K562 (cell line): ENCODE measurements around the gene HCN3. TPM values are rescaled to one million over a fixed set of nuclear protein-coding genes. Genes with fewer than 3 reads are reported as not detected.
A peak's percentile ranks its signal among the peaks of the same experiment; 100 is the strongest.

Experiments used
- ATAC-seq: fragments of 200-7000 bp; cut with Tn5 transposase; 3 replicates; pipeline ENCODE4 v1.9.1; 2020; ENCODE audit warnings: moderate library complexity
- BruUV-seq: library from RNA; stranded (reverse); fragments of 400-500 nt; replicated peaks from 2 replicates; lab custom pipeline; 2021; lab: Mats Ljungman, UMichigan
- CTCF ChIA-PET: fragments of 300-600 bp; formaldehyde crosslinking; extraction: SDS; loops from one replicate; lab custom pipeline; 2021; ENCODE audit warnings: low intra/inter-chr PET ratio; lab: Yijun Ruan, JAX
- POLR2A ChIA-PET: fragments of 300-600, 350-650 bp; sonication (Branson Sonifier 250); formaldehyde crosslinking; extraction: SDS; loops from one replicate; lab custom pipeline; 2021; ENCODE audit warnings: antibody characterized with exemption, inconsistent platforms; lab: Yijun Ruan, JAX
- DNase-seq, 4 experiments: peaks; one replicate each; pipeline versions ENCODE4 v3.0.0 to v3.0.0-alpha.2; 2011 to 2018; ENCODE audit warnings: low spot score in 3 of 4, mixed read lengths in 3 of 4; ENCODE audit errors: extremely low read depth in 1 of 4
- FAIRE-seq: peaks from 2 replicates; lab custom pipeline; 2011; peaks lifted over from hg19 to GRCh38; lab: Jason Lieb, UNC
- H2AFZ ChIP-seq: 2 replicates; pipeline ENCODE4 v1.6.0; 2011; ENCODE audit warnings: low read depth, low read length, control low read depth, inconsistent platforms
- H3K27ac ChIP-seq: fragments of 200-600 bp; 3 replicates; pipeline ENCODE4 v1.8.0; 2011; ENCODE audit warnings: low read depth, mild to moderate bottlenecking, control low read depth, inconsistent platforms, low read length, moderate library complexity, mixed read lengths; ENCODE audit errors: extremely low read depth
- H3K27me3 ChIP-seq, 2 experiments: fragments of 300-600 bp in 1 of 2; 2 replicates in 1 of 2; 3 replicates in 1 of 2; pipeline versions ENCODE4 v1.6.0 to v1.8.0; 2011; ENCODE audit warnings: inconsistent platforms in 2 of 2, low read length in 2 of 2, mild to moderate bottlenecking in 1 of 2, mixed read lengths in 1 of 2, moderate library complexity in 1 of 2; ENCODE audit not compliant: control insufficient read depth in 2 of 2, insufficient read depth in 2 of 2
- H3K36me3 ChIP-seq: fragments of 300-600 bp; 3 replicates; pipeline ENCODE4 v1.8.0; 2011; ENCODE audit warnings: mild to moderate bottlenecking, low read length, inconsistent platforms; ENCODE audit not compliant: control insufficient read depth, insufficient read depth
- H3K4me1 ChIP-seq, 2 experiments: fragments of 200-600 bp in 1 of 2; replicated peaks in 1 of 2; 2 replicates in 1 of 2; 3 replicates in 1 of 2; pipeline versions ENCODE4 v1.5.1 to v1.8.0; 2011; ENCODE audit warnings: inconsistent platforms in 2 of 2, low read length in 2 of 2, mild to moderate bottlenecking in 1 of 2, mixed read lengths in 1 of 2, moderate library complexity in 1 of 2; ENCODE audit not compliant: control insufficient read depth in 2 of 2, insufficient read depth in 2 of 2
- H3K4me2 ChIP-seq: 2 replicates; pipeline ENCODE4 v1.6.1; 2011; ENCODE audit warnings: low read length, control low read depth, inconsistent platforms, mixed read lengths; ENCODE audit not compliant: insufficient read depth
- H3K4me3 ChIP-seq: fragments of 200-600 bp; sonication (generic), shearing (Covaris generic); 2 replicates; pipeline ENCODE4 v1.5.1; 2016; ENCODE audit warnings: control low read depth, inconsistent platforms
- H3K79me2 ChIP-seq: fragments of 200-600 bp; 3 replicates; pipeline ENCODE4 v1.8.0; 2011; ENCODE audit warnings: low read length, inconsistent platforms; ENCODE audit not compliant: control insufficient read depth, insufficient read depth
- H3K9ac ChIP-seq, 2 experiments: 2 replicates each; pipeline versions ENCODE4 v1.6.0 to v1.6.1; 2011; ENCODE audit warnings: low read depth in 2 of 2, low read length in 2 of 2, control low read depth in 1 of 2, inconsistent platforms in 1 of 2, mild to moderate bottlenecking in 1 of 2, mixed read lengths in 1 of 2; ENCODE audit not compliant: insufficient read depth in 1 of 2
- H3K9me1 ChIP-seq: one replicate; pipeline ENCODE4 v1.6.0; 2011; ENCODE audit warnings: inconsistent platforms, mild to moderate bottlenecking, low read length, moderate library complexity; ENCODE audit not compliant: control insufficient read depth, insufficient read depth
- H3K9me3 ChIP-seq: replicated peaks from 2 replicates; pipeline ENCODE4 v1.5.1; 2011; ENCODE audit warnings: low read depth, low read length, inconsistent platforms; ENCODE audit not compliant: control insufficient read depth, insufficient read depth
- H4K20me1 ChIP-seq: replicated peaks from 2 replicates; pipeline ENCODE4 v1.6.1; 2011; ENCODE audit warnings: low read length, inconsistent platforms, mixed read lengths; ENCODE audit not compliant: control insufficient read depth, insufficient read depth
- CCAR2 ChIP-seq: fragments of 200-400 bp; formaldehyde crosslinking; IDR thresholded peaks from 2 replicates; pipeline ENCODE4 v1.6.1; 2017; ENCODE audit warnings: mild to moderate bottlenecking, low read depth, low read length
- EZH2 ChIP-seq: IDR thresholded peaks from 2 replicates; pipeline ENCODE4 v1.6.1; 2012; ENCODE audit warnings: low read depth, mild to moderate bottlenecking, inconsistent platforms, low read length, borderline replicate concordance
- HDAC6 ChIP-seq: IDR thresholded peaks from 2 replicates; pipeline ENCODE4 v1.6.1; 2012; ENCODE audit warnings: low read depth, mild to moderate bottlenecking, control low read depth, inconsistent platforms, low read length, moderate library complexity
- KLF6 ChIP-seq: fragments of 250-450 bp; sonication (Bioruptor Pico); IDR thresholded peaks from 2 replicates; pipeline ENCODE4 v1.4.0; 2020; ENCODE audit warnings: mild to moderate bottlenecking, moderate library complexity, borderline replicate concordance
- NFATC3 ChIP-seq: fragments of 450-650 bp; IDR thresholded peaks from 2 replicates; pipeline ENCODE4 v1.6.1; 2017; ENCODE audit warnings: mild to moderate bottlenecking
- SMAD1 ChIP-seq: fragments of 150-350 bp; IDR thresholded peaks from 2 replicates; pipeline ENCODE4 v1.6.1; 2014; ENCODE audit warnings: low read length, low read depth; ENCODE audit not compliant: partially characterized antibody
- TBL1XR1 ChIP-seq, 2 experiments: IDR thresholded peaks; 2 replicates each; pipeline ENCODE4 v1.6.1; 2012; ENCODE audit warnings: improper control_type of control experiment in 2 of 2, low read length in 2 of 2, mild to moderate bottlenecking in 1 of 2
- TBP ChIP-seq: optimal IDR thresholded peaks from 2 replicates; pipeline ENCODE3; 2011; ENCODE audit warnings: low read depth, low read length, improper control_type of control experiment
- TFAM ChIP-seq: fragments of 250-450 bp; sonication (Bioruptor Pico); conservative IDR thresholded peaks from 2 replicates; pipeline ENCODE4 v1.5.0; 2021; ENCODE audit warnings: mild to moderate bottlenecking, moderate library complexity
- TOE1 ChIP-seq, 2 experiments: fragments of 450-650 bp in 1 of 2; sonication (generic) in 1 of 2; formaldehyde crosslinking in 1 of 2; IDR thresholded peaks; 2 replicates each; pipeline versions ENCODE4 v1.7.1 to v1.8.0; 2016 to 2022; ENCODE audit warnings: borderline replicate concordance in 2 of 2, mild to moderate bottlenecking in 2 of 2, antibody characterized with exemption in 1 of 2, inconsistent platforms in 1 of 2, low read depth in 1 of 2, missing genetic modification reagents in 1 of 2, moderate library complexity in 1 of 2
- TRIM25 ChIP-seq: fragments of 450-650 bp; IDR thresholded peaks from 2 replicates; pipeline ENCODE4 v1.7.0; 2016; ENCODE audit warnings: borderline replicate concordance
- TSC22D4 ChIP-seq: fragments of 450-650 bp; IDR thresholded peaks from 2 replicates; pipeline ENCODE4 v1.6.1; 2016; ENCODE audit warnings: missing genetic modification characterization, missing biosample characterization, control low read depth
- XRCC4 ChIP-seq: IDR thresholded peaks from one replicate; pipeline ENCODE4 v1.6.1; 2011; ENCODE audit not compliant: insufficient read depth, insufficient read length; ENCODE audit errors: extremely low read depth
- ZNF274 ChIP-seq: IDR thresholded peaks from 2 replicates; pipeline ENCODE4 v1.6.1; 2011; ENCODE audit warnings: low read depth, mild to moderate bottlenecking, low read length, moderate library complexity, borderline replicate concordance
- ZNF707 ChIP-seq: fragments of 250-450 bp; sonication (Bioruptor Pico); conservative IDR thresholded peaks from 2 replicates; pipeline ENCODE4 v1.8.0; 2022; ENCODE audit warnings: inconsistent platforms, mild to moderate bottlenecking, moderate library complexity
- WGBS: fragments of 100-300 bp; shearing (Covaris generic); methylation state at CpG from one replicate; pipeline ENCODE4 v1.1.6; 2016; ENCODE audit warnings: low coverage, mixed read lengths; ENCODE audit not compliant: insufficient coverage; ENCODE audit errors: missing lambda C conversion rate; 5-methylcytosine and 5-hydroxymethylcytosine counted together
- in situ Hi-C: fragments of 300-500 bp; cut with MboI; formaldehyde crosslinking; loops from 4 replicates; pipeline ENCODE4 v1.15.0; 2018; ENCODE audit warnings: inconsistent platforms, mixed read lengths
- intact Hi-C: fragments of 100-400 bp; cut with micrococcal nuclease; formaldehyde crosslinking; loops from 2 replicates; pipeline ENCODE4 v1.14.2; 2022
- polyA plus RNA-seq, 8 experiments: library from polyadenylated mRNA; depleted of rRNA in 4 of 8; stranded (reverse) in 5 of 8; unstranded in 3 of 8; fragments of >200 nt; fragmentation: Nextera tagmentation in 2 of 8; fragmentation: Illumina TruSeq in 1 of 8; extraction: Ambion mirVana in 2 of 8; extraction: Trizol in 1 of 8; gene quantifications; 2 replicates each; pipeline versions ENCODE4 v1.2.1 to v1.2.3, GENCODE V29; 2011 to 2014; ENCODE audit warnings: inconsistent platforms in 1 of 8, missing spikeins in 1 of 8
- total RNA-seq, 7 experiments: library from RNA; depleted of rRNA in 6 of 7; stranded (reverse); fragments of >200 nt in 6 of 7; fragmentation: Illumina TruSeq in 2 of 7; extraction: Trizol in 2 of 7; gene quantifications; 2 replicates each; pipeline versions ENCODE4 v1.2.1 to v1.2.3, GENCODE V29; 2011 to 2021; ENCODE audit warnings: low replicate concordance in 1 of 7

HCN3 gene
- total and polyA plus RNA-seq, 9 of the 15 experiments (the other 6 are each of a cell fraction or from before 2014, with no cell fraction given), result 0.91 to 9.7 (median 3.9) TPM

GRCh38 chr1:155294520-155295182 lies 17.4 kb downstream of the HCN3 start:
- TF ChIP-seq TFAM (CRISPR knock-in tag), result no peak
- TF ChIP-seq HDAC6, result no peak
- TF ChIP-seq TBP, result no peak
- TF ChIP-seq ZNF707 (CRISPR knock-in tag), result no peak
- TF ChIP-seq TSC22D4 (tag), result no peak
- TF ChIP-seq TOE1 (IDR thresholded peaks at IDR 0.05; ENCODE audit: borderline replicate concordance), result no peak
- no peak for TF ChIP-seq TOE1 (CRISPR knock-in tag; IDR thresholded peaks at IDR 0.05; ENCODE audit: borderline replicate concordance, low read depth)
- no peak for TF ChIP-seq EZH2
- TF ChIP-seq TBL1XR1 (IDR thresholded peaks at IDR 0.05; ENCODE audit: low read length in 2 of 2), result no peak
- TF ChIP-seq KLF6 (CRISPR knock-in tag), result no peak
- no peak for TF ChIP-seq XRCC4
- no peak for TF ChIP-seq NFATC3
- no peak for TF ChIP-seq CCAR2
- no peak for TF ChIP-seq ZNF274
- no peak for TF ChIP-seq SMAD1
- TF ChIP-seq TRIM25, result no peak
- peaks cover 58% of the 10 kb centered on the region for H3K36me3 ChIP-seq
- no peaks in the 10 kb centered on the region for H4K20me1 ChIP-seq
- H3K9ac ChIP-seq, result peak overlapping the region in 1 of 2 experiments; percentile 64; a peak in 2 of 4 replicates
- no peaks in the 10 kb centered on the region for H3K27me3 ChIP-seq
- in situ Hi-C loops, result no loop called here
- TSS peak; percentile 47 for BruUV-seq
- ChIA-PET CTCF (no interaction called here), POLR2A (no interaction called here)
- ATAC-seq (no peak), DNase-seq (no peak), FAIRE-seq (no peak)
- intact Hi-C loops, result no loop called here
- no peak overlapping the region for H2AFZ ChIP-seq
- 88% methylated on average over 35 of the region's 46 CpGs for WGBS
- H3K79me2 ChIP-seq, result peaks cover 17% of the 10 kb centered on the region; the same call in 2 of the 3 replicates
- H3K9me1 ChIP-seq, result no peaks in the 10 kb centered on the region
- no peak overlapping the region for H3K4me2 ChIP-seq
- H3K27ac ChIP-seq, result no peak overlapping the region
- H3K9me3 ChIP-seq, result no peaks in the 10 kb centered on the region
- peaks cover 5 to 33% of the 10 kb centered on the region in 2 experiments; a peak in 4 of 5 replicates for H3K4me1 ChIP-seq
- H3K4me3 ChIP-seq, result no peak overlapping the region
